CD8-positive, alpha-beta memory T cell (primary cell): ENCODE results near the gene SLC9A5. TPM values are rescaled to one million over a fixed set of nuclear protein-coding genes. Genes with fewer than 3 reads are reported as not detected.

Source experiments
- CTCF ChIA-PET: fragments of 350-600 bp; sonication (Branson Sonifier 250); formaldehyde crosslinking; loops from one replicate; lab custom pipeline; 2021; ENCODE audit warnings: antibody characterized with exemption; lab: Charles Lee
- POLR2A ChIA-PET: fragments of 350-600 bp; sonication (Branson Sonifier 250); formaldehyde crosslinking; loops from one replicate; lab custom pipeline; 2021; ENCODE audit warnings: antibody characterized with exemption; lab: Charles Lee
- DNase-seq, 5 donors: peaks; one replicate each; pipeline versions ENCODE4 v3.0.0 to v3.0.0-alpha.2; 2020 to 2022; ENCODE audit warnings: mixed read lengths in 1 of 5
- H3K27ac ChIP-seq: one replicate; pipeline ENCODE4 v1.7.0; 2013; ENCODE audit warnings: low read depth, mild to moderate bottlenecking, low read length, moderate library complexity
- H3K27me3 ChIP-seq: 2 replicates; pipeline ENCODE4 v1.7.0; 2013; ENCODE audit warnings: low read length, mild to moderate bottlenecking; ENCODE audit not compliant: insufficient read depth, poor library complexity, severe bottlenecking
- H3K36me3 ChIP-seq: 2 replicates; pipeline ENCODE4 v1.7.0; 2013; ENCODE audit warnings: mild to moderate bottlenecking, low read length, moderate library complexity; ENCODE audit not compliant: insufficient read depth
- H3K4me1 ChIP-seq: 2 replicates; pipeline ENCODE4 v1.7.0; 2013; ENCODE audit warnings: mild to moderate bottlenecking, low read length, moderate library complexity; ENCODE audit not compliant: insufficient read depth
- H3K4me3 ChIP-seq: 2 replicates; pipeline ENCODE4 v1.7.0; 2013; ENCODE audit warnings: mild to moderate bottlenecking, low read length
- H3K9me3 ChIP-seq: 2 replicates; pipeline ENCODE4 v1.7.0; 2013; ENCODE audit warnings: mild to moderate bottlenecking, low read length
- H3K27ac Mint-ChIP-seq, 8 donors: one replicate each; pipeline ENCODE4 v1.8.0; 2020 to 2021; ENCODE audit warnings: mixed read lengths in 8 of 8, mild to moderate bottlenecking in 6 of 8, inconsistent platforms in 3 of 8, moderate library complexity in 3 of 8
- H3K27me3 Mint-ChIP-seq, 2 donors: one replicate each; pipeline ENCODE4 v1.8.0; 2020 to 2021; ENCODE audit warnings: mixed read lengths in 2 of 2, mild to moderate bottlenecking in 1 of 2, moderate library complexity in 1 of 2
- H3K36me3 Mint-ChIP-seq, 3 donors: one replicate each; pipeline ENCODE4 v1.8.0; 2020 to 2021; ENCODE audit warnings: mixed read lengths in 3 of 3, inconsistent platforms in 1 of 3, mild to moderate bottlenecking in 1 of 3
- H3K4me1 Mint-ChIP-seq, 3 donors: one replicate each; pipeline ENCODE4 v1.8.0; 2020 to 2021; ENCODE audit warnings: mixed read lengths in 3 of 3, inconsistent platforms in 1 of 3, mild to moderate bottlenecking in 1 of 3
- H3K4me3 Mint-ChIP-seq, 7 donors: one replicate each; pipeline ENCODE4 v1.8.0; 2020 to 2021; ENCODE audit warnings: mixed read lengths in 7 of 7, mild to moderate bottlenecking in 6 of 7, moderate library complexity in 4 of 7, inconsistent platforms in 2 of 7
- H3K9me3 Mint-ChIP-seq, 5 donors: one replicate each; pipeline ENCODE4 v1.8.0; 2020 to 2022; ENCODE audit warnings: mixed read lengths in 5 of 5, mild to moderate bottlenecking in 3 of 5, moderate library complexity in 2 of 5, inconsistent platforms in 1 of 5
- polyA plus RNA-seq: library from polyadenylated mRNA; unstranded; fragments of 300-500 nt; fragmentation: Illumina TruSeq; gene quantifications from one replicate; pipeline ENCODE4 v1.2.3, GENCODE V29; 2021
- total RNA-seq, 2 experiments: library from RNA; stranded (reverse); gene quantifications; one replicate each; pipeline ENCODE4 v1.2.3, GENCODE V29; 2021

Gene SLC9A5
- total and polyA plus RNA-seq, 3 experiments from 2014 or later = 5.2 TPM; not detected in 1

DNA sequence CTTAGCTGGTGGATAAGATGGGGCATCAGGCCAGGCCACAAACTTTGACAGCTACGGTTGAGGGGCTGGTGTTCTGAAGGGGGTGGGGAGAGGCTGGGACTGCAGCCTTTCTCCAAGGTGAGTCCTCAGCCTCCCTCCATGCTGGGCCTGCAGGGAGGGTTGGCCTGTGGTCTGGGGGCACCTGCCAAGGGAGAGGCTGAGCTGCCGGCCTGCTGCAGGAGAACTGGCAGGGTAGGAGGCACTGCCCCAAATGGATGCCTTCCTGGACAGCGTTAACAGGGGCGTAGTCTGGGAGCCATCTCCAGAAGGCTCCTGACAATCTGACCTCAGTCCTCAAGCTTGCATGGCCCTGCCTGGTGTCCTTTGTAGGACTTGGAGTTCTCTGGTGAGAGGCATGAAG, 44.7 kb upstream of the SLC9A5 start:
- ChIA-PET POLR2A (no interaction called here), CTCF (interaction anchor here (0.6 to 0.9 kb wide), 2 partner anchors 22 to 246 kb away, joined by 3 read pairs; no protein-coding TSS in a partner anchor)
- H3K27me3 ChIP-seq = no peaks in the 10 kb centered on the region
- H3K27ac ChIP-seq = no peak overlapping the region
- no peaks in the 10 kb centered on the region for H3K36me3 ChIP-seq
- H3K4me1 ChIP-seq = no peaks in the 10 kb centered on the region
- H3K9me3 ChIP-seq = no peaks in the 10 kb centered on the region
- no peaks in the 10 kb centered on the region for H3K27me3 Mint-ChIP-seq
- DNase-seq = no peak
- H3K36me3 Mint-ChIP-seq = peaks cover 0 to 40% (median 0%) of the 10 kb centered on the region in 3 donors
- H3K4me3 Mint-ChIP-seq = no peak overlapping the region
- H3K4me1 Mint-ChIP-seq = no peaks in the 10 kb centered on the region
- no peak overlapping the region for H3K4me3 ChIP-seq
- no peaks in the 10 kb centered on the region for H3K9me3 Mint-ChIP-seq
- peak overlapping the region in 2 of 8 donors; percentile 15 to 26 for H3K27ac Mint-ChIP-seq

DNA sequence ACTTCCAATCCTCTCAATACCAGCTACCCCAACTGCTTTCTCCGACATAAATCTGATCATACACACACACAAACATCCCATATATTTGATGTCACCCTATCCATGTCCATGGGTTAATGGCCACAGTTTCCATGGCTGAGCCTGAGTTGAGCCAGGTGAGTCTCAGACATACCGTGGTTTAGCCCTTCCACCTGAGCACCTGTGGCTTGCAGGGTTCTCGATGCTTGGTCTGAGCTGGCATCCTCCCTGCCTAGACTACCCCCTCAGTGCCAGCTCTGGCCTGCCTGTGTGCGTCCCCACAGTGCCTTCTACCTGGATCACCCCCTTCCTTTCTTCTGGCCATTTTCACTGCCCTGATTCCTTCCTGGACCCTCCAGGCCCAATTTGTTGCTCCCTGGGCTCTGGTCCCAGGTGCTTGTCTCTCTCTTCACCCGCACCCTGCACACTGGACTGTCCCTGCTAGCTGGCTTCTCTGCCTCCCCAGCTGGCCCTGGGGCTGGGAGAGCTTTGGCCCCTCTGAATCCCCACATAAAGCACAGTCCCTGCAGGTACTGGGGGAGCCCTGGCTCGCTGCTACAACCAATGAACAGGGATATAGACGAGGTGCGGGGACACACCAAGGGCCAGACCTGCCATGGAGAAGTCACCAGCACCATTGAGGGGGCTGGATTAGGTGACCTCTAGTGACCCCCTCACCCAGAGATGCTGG, 42.5 kb upstream of the SLC9A5 start:
- CTCF ChIA-PET = no interaction called here
- no peaks in the 10 kb centered on the region for H3K4me1 Mint-ChIP-seq
- no peaks in the 10 kb centered on the region for H3K9me3 Mint-ChIP-seq
- H3K4me1 ChIP-seq = no peaks in the 10 kb centered on the region
- H3K36me3 Mint-ChIP-seq = peaks cover 0 to 25% (median 0%) of the 10 kb centered on the region in 3 donors
- no peaks in the 10 kb centered on the region for H3K9me3 ChIP-seq
- H3K27ac Mint-ChIP-seq = peak overlapping the region in 5 of 8 donors; percentile 5 to 88 (median 48)
- H3K4me3 ChIP-seq = no peak overlapping the region
- H3K27ac ChIP-seq = no peak overlapping the region
- H3K36me3 ChIP-seq = no peaks in the 10 kb centered on the region
- H3K27me3 ChIP-seq = no peaks in the 10 kb centered on the region
- H3K4me3 Mint-ChIP-seq = peak overlapping the region in 1 of 7 donors; percentile 15
- H3K27me3 Mint-ChIP-seq = no peaks in the 10 kb centered on the region
- no peak for DNase-seq
- POLR2A ChIA-PET = no interaction called here

- H3K36me3 Mint-ChIP-seq = peaks cover 0 to 20% (median 0%) of the 10 kb centered on the region in 3 donors
- no peaks in the 10 kb centered on the region for H3K27me3 ChIP-seq
- peak overlapping the region in 1 of 7 donors; percentile 15 for H3K4me3 Mint-ChIP-seq
- H3K4me1 ChIP-seq = no peaks in the 10 kb centered on the region
- ChIA-PET POLR2A (no interaction called here), CTCF (no interaction called here)
- H3K4me1 Mint-ChIP-seq = no peaks in the 10 kb centered on the region
- H3K27ac Mint-ChIP-seq = peak overlapping the region in 2 of 8 donors; percentile 26 to 32
- H3K27me3 Mint-ChIP-seq = peaks cover 0 to 2% of the 10 kb centered on the region in 2 donors
- no peak overlapping the region for H3K27ac ChIP-seq
- H3K9me3 Mint-ChIP-seq = no peaks in the 10 kb centered on the region
- no peak for DNase-seq
- H3K36me3 ChIP-seq = no peaks in the 10 kb centered on the region
- no peaks in the 10 kb centered on the region for H3K9me3 ChIP-seq
- H3K4me3 ChIP-seq = no peak overlapping the region
Measured at GRCh38 chr16:67206838-67207248, 41.9 kb upstream of the SLC9A5 start.

GRCh38 chr16:67207249-67208091, 41.3 kb upstream of the SLC9A5 start:
- Histone ChIP-seq H3K27ac (no peak overlapping the region), H3K9me3 (no peaks in the 10 kb centered on the region), H3K36me3 (no peaks in the 10 kb centered on the region), H3K4me3 (no peak overlapping the region), H3K27me3 (no peaks in the 10 kb centered on the region), H3K4me1 (no peaks in the 10 kb centered on the region)
- peaks cover 0 to 15% (median 0%) of the 10 kb centered on the region in 3 donors for H3K36me3 Mint-ChIP-seq
- H3K4me3 Mint-ChIP-seq = no peak overlapping the region
- H3K9me3 Mint-ChIP-seq = no peaks in the 10 kb centered on the region
- peak in 1 of 5 donors; percentile 42 for DNase-seq
- CTCF ChIA-PET = no interaction called here
- H3K4me1 Mint-ChIP-seq = no peaks in the 10 kb centered on the region
- POLR2A ChIA-PET = no interaction called here
- peaks cover 0 to 2% of the 10 kb centered on the region in 2 donors for H3K27me3 Mint-ChIP-seq
- H3K27ac Mint-ChIP-seq = peak overlapping the region in 1 of 8 donors; percentile 26

- H3K4me3 Mint-ChIP-seq = no peak overlapping the region
- H3K4me1 Mint-ChIP-seq = no peaks in the 10 kb centered on the region
- Histone ChIP-seq H3K27me3 (no peaks in the 10 kb centered on the region), H3K36me3 (no peaks in the 10 kb centered on the region), H3K9me3 (no peaks in the 10 kb centered on the region), H3K4me3 (no peak overlapping the region), H3K27ac (no peak overlapping the region), H3K4me1 (no peaks in the 10 kb centered on the region)
- ChIA-PET CTCF (interaction anchor here (1.1 kb wide), 1 partner anchor 9 kb away, joined by 3 read pairs; no protein-coding TSS in a partner anchor), POLR2A (no interaction called here)
- H3K27ac Mint-ChIP-seq = no peak overlapping the region
- peaks cover 0 to 8% (median 0%) of the 10 kb centered on the region in 3 donors for H3K36me3 Mint-ChIP-seq
- H3K27me3 Mint-ChIP-seq = peaks cover 0 to 2% of the 10 kb centered on the region in 2 donors
- DNase-seq = peak in 1 of 5 donors; percentile 39
- H3K9me3 Mint-ChIP-seq = no peaks in the 10 kb centered on the region
Measured at GRCh38 chr16:67208154-67208896, 40.5 kb upstream of the SLC9A5 start.

DNA sequence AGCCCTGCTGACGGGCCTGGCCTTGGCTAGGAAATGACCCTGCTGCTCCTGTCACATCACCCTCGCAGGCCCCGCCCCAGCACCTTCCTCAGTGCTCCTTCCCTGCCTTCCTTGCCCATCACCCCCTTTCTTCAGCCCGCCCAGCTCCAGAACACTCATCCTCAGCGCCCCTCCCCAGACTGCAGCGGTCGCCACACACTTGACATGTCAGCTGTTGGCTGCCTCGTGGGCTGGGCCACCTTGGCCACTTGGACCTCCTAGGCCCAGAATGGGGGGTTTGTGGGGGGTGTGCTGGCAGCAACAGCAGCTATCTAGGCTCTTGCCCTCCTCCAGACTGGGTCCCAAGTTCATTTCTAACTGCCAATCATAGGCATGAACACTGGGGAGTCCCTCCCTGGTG, 39.2 kb upstream of the SLC9A5 start:
- Histone ChIP-seq H3K36me3 (no peaks in the 10 kb centered on the region), H3K27me3 (no peaks in the 10 kb centered on the region), H3K9me3 (no peaks in the 10 kb centered on the region), H3K4me1 (no peaks in the 10 kb centered on the region), H3K27ac (no peak overlapping the region), H3K4me3 (no peak overlapping the region)
- ChIA-PET CTCF (interaction anchor here (1.1 kb wide), 1 partner anchor 8 kb away, joined by 3 read pairs; no protein-coding TSS in a partner anchor), POLR2A (no interaction called here)
- Mint-ChIP-seq H3K4me3 (no peak overlapping the region), H3K9me3 (no peaks in the 10 kb centered on the region), H3K4me1 (no peaks in the 10 kb centered on the region), H3K36me3 (no peaks in the 10 kb centered on the region), H3K27me3 (peaks cover 0 to 2% of the 10 kb centered on the region in 2 donors), H3K27ac (peak overlapping the region in 1 of 8 donors; percentile 75)
- DNase-seq = peak in 1 of 5 donors; percentile 30

- Mint-ChIP-seq H3K4me1 (no peaks in the 10 kb centered on the region), H3K36me3 (no peaks in the 10 kb centered on the region), H3K9me3 (no peaks in the 10 kb centered on the region), H3K27ac (no peak overlapping the region), H3K27me3 (peaks cover 0 to 2% of the 10 kb centered on the region in 2 donors), H3K4me3 (no peak overlapping the region)
- H3K9me3 ChIP-seq = no peaks in the 10 kb centered on the region
- no peak overlapping the region for H3K4me3 ChIP-seq
- ChIA-PET POLR2A (interaction anchor here (0.6 kb wide), 1 partner anchor 613 kb away, joined by 13 read pairs; no protein-coding TSS in a partner anchor), CTCF (no interaction called here)
- no peaks in the 10 kb centered on the region for H3K36me3 ChIP-seq
- no peaks in the 10 kb centered on the region for H3K4me1 ChIP-seq
- peak in 1 of 5 donors; percentile 42 for DNase-seq
- no peak overlapping the region for H3K27ac ChIP-seq
- no peaks in the 10 kb centered on the region for H3K27me3 ChIP-seq
Measured at GRCh38 chr16:67210069-67210937, 38.5 kb upstream of the SLC9A5 start.
